ENCODE results near the gene PNPLA7. TPM values are rescaled to one million over a fixed set of nuclear protein-coding genes. Genes with fewer than 3 reads are reported as not detected.
"Not testable (repeated sequence)": the region's sequence is repeated elsewhere in the genome, so short reads cannot be mapped to it uniquely, and the experiment has no call there.

The PNPLA7 gene
- total and polyA plus RNA-seq, 7 donors, result 1.8 to 12.2 (median 8.2) TPM

DNA sequence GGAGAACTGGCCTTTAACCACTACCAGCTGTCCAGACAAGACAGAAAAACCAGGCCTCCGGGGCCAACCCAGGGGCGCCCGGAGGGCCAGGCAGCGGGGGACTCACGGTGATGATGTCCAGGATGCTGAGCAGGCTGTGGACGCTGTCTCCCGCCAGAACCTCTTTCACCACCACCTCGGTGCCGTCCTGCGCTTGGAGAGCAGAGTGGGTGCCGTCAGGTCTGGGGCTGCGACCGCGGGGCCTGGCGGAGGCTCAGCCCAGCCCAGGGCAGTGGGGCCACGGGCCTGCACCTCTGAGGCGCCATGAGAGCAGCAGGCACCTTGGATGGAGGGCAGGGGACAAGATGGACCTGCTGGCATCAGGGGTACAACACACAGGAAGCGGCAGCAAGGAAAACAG, 9.7 kb downstream of the PNPLA7 start:
- 93 to 95% methylated on average over 18 of the region's 18 CpGs for WGBS, 2 donors
- Histone ChIP-seq H3K27me3 (no peaks in the 10 kb centered on the region), H3K27ac (no peak overlapping the region), H3K4me3 (no peak overlapping the region), H3K9me3 (no peaks in the 10 kb centered on the region), H3K4me1 (peaks cover 0 to 1% (median under 1%) of the 10 kb centered on the region in 4 donors), H3K36me3 (peaks cover 0 to 38% (median 0%) of the 10 kb centered on the region in 4 donors)
- intact Hi-C loops (cut with DNase I), result no loop called here
- no peak for DNase-seq
- TF ChIP-seq, protein P1, sequence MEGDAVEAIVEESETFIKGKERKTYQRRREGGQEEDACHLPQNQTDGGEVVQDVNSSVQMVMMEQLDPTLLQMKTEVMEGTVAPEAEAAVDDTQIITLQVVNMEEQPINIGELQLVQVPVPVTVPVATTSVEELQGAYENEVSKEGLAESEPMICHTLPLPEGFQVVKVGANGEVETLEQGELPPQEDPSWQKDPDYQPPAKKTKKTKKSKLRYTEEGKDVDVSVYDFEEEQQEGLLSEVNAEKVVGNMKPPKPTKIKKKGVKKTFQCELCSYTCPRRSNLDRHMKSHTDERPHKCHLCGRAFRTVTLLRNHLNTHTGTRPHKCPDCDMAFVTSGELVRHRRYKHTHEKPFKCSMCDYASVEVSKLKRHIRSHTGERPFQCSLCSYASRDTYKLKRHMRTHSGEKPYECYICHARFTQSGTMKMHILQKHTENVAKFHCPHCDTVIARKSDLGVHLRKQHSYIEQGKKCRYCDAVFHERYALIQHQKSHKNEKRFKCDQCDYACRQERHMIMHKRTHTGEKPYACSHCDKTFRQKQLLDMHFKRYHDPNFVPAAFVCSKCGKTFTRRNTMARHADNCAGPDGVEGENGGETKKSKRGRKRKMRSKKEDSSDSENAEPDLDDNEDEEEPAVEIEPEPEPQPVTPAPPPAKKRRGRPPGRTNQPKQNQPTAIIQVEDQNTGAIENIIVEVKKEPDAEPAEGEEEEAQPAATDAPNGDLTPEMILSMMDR (IDR thresholded peaks at IDR 0.05), result no peak
- TF ChIP-seq EP300 (IDR thresholded peaks at IDR 0.05), result no peak
- TF ChIP-seq POLR2A (IDR thresholded peaks at IDR 0.05), result no peak
- TF ChIP-seq POLR2AphosphoS5 (IDR thresholded peaks at IDR 0.05), result no peak

DNA sequence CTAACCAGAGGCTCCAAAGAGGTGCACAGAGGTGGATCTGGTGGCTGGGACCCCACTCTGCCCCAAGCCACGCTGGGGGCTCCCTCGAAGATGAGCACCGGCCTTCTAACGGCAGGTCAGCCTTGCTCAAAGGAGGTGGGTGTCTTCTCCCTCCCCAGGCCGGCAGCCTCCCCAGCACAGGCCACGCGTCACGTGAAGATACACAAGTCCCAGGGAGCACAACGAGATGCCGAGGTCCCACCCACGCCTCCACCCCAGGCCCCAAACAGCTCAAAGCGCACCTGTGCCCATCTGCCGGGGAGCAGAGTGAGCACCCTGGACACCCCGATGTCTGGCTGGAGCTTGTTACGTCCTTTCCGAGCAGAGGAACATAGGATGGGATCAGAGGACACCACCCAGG, 12.1 kb downstream of the PNPLA7 start:
- Histone ChIP-seq H3K4me1 (peaks cover 0 to 14% (median 11%) of the 10 kb centered on the region in 4 donors), H3K36me3 (peaks cover 0 to 36% (median 0%) of the 10 kb centered on the region in 4 donors), H3K4me3 (no peak overlapping the region), H3K27me3 (no peaks in the 10 kb centered on the region), H3K27ac (no peak overlapping the region), H3K9me3 (no peaks in the 10 kb centered on the region)
- no peak for DNase-seq
- intact Hi-C loops (cut with DNase I), result no loop called here
- WGBS, 2 donors, result 96% methylated on average over 16 of the region's 16 CpGs
- TF ChIP-seq POLR2AphosphoS5 (IDR thresholded peaks at IDR 0.05) (no peak), EP300 (IDR thresholded peaks at IDR 0.05) (no peak), POLR2A (IDR thresholded peaks at IDR 0.05) (no peak)
- TF ChIP-seq, protein P1 (IDR thresholded peaks at IDR 0.05), result no peak

DNA sequence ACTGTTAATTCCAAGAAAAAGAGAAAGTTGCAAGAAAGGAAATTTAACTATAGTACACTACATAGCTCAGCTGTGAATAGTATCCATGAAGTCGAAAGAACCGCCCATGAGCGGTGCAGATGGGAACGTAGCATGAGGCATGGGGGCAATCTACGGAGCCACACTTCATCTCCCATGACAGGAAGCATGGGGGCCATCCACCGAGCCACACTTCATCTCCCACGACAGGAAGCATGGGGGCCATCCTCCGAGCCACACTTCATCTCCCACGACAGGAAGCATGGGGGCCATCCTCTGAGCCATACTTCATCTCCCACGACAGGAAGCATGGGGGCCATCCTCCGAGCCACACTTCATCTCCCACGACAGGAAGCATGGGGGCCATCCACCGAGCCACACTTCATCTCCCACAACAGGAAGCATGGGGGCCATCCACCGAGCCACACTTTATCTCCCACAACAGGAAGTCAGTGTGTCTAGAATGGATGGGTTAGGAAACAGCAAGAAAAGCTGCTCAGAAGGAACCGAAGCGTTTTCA, 13.5 kb downstream of the PNPLA7 start:
- peaks cover 0 to 24% (median 0%) of the 10 kb centered on the region in 4 donors for H3K36me3 ChIP-seq
- 50 to 86% methylated on average over 16 of the region's 16 CpGs for WGBS, 2 donors

DNA sequence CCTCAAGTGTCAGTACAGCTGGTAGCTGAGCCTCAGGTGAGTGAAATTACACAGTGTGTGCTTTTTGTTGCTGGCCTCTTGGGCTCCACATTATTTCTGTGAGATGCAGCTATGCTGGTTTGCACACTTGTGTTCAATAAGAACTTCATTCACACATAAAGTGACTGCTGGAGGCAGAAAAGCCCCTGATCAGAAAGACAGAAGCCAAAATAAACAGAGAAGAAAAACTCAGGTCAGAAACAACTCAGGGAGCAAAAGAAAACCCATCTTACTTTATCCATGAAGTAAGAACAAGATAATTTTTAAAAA, 15.1 kb downstream of the PNPLA7 start:
- DNase-seq, result no peak
- Histone ChIP-seq H3K27ac (peak overlapping the region in 2 of 4 donors; percentile 31 to 35), H3K4me1 (peaks cover 0 to 14% (median 11%) of the 10 kb centered on the region in 4 donors), H3K27me3 (no peaks in the 10 kb centered on the region), H3K4me3 (no peak overlapping the region), H3K9me3 (no peaks in the 10 kb centered on the region), H3K36me3 (peaks cover 0 to 11% (median 0%) of the 10 kb centered on the region in 4 donors)
- intact Hi-C loops (cut with DNase I), result no loop called here
- TF ChIP-seq POLR2AphosphoS5 (IDR thresholded peaks at IDR 0.05), result no peak
- no peak for TF ChIP-seq EP300 (IDR thresholded peaks at IDR 0.05)

More for the DNA sequence above, 13.5 kb downstream of the PNPLA7 start:
- H3K27ac ChIP-seq; H3K27me3 ChIP-seq; H3K4me3 ChIP-seq; DNase-seq; H3K9me3 ChIP-seq; intact Hi-C loops (cut with DNase I): not testable (repeated sequence)
- H3K4me1 ChIP-seq, result peaks cover 0 to 14% (median 11%) of the 10 kb centered on the region in 4 donors

DNA sequence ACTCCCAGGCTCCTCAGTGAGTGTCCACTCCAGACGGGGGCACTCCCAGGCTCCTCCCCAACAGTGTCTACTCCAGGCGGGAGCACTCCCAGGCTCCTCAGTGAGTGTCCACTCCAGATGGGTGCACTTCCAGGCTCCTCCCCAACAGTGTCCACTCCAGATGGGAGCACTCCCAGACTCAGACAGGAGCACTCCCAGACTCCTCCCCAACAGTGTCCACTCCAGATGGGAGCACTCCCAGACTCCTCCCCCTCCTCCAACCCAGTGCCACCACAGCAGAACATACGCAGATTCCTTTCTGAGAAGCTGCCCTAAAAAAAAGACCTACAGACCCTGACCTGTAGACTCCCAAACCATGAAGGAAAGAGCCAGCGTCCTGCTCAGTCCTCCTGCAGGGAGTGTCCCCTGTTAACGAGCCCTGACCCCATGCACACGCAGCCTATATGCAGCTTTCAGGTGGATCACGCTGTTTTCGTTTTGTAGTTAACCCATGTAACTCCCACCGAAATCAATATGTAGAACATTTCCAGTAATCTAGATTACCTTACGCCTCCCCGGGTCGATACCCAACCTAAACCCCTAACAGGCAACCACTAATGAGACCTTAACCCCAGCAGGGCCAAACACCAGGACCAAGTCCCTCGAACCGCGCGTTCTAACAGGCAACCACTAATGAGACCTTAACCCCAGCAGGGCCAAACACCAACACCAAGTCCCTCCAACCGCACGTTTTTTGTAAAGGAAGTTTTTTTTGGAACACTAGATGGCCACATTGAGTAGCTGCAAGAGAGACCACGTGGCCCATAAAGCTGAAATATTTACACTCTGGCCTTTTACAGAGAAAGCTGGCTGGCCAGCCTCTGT, 15.7 kb downstream of the PNPLA7 start:
- peaks cover 0 to 8% (median 0%) of the 10 kb centered on the region in 4 donors for H3K36me3 ChIP-seq
- intact Hi-C loops (cut with DNase I), result no loop called here
- WGBS, 2 donors, result 38 to 43% methylated on average over 19 of the region's 19 CpGs
- no peaks in the 10 kb centered on the region for H3K27me3 ChIP-seq
- DNase-seq, result no peak
- peaks cover 0 to 14% (median 11%) of the 10 kb centered on the region in 4 donors for H3K4me1 ChIP-seq
- H3K9me3 ChIP-seq, result no peaks in the 10 kb centered on the region
- no peak overlapping the region for H3K4me3 ChIP-seq
- no peak overlapping the region for H3K27ac ChIP-seq
- TF ChIP-seq, protein P1 (IDR thresholded peaks at IDR 0.05), result peak; percentile 30 to 71 (median 56)
- peak in 2 of 4 donors; percentile 17 to 29 for TF ChIP-seq POLR2AphosphoS5 (IDR thresholded peaks at IDR 0.05)
- TF ChIP-seq EP300 (IDR thresholded peaks at IDR 0.05), result no peak
- TF ChIP-seq POLR2A (IDR thresholded peaks at IDR 0.05), result no peak

DNA sequence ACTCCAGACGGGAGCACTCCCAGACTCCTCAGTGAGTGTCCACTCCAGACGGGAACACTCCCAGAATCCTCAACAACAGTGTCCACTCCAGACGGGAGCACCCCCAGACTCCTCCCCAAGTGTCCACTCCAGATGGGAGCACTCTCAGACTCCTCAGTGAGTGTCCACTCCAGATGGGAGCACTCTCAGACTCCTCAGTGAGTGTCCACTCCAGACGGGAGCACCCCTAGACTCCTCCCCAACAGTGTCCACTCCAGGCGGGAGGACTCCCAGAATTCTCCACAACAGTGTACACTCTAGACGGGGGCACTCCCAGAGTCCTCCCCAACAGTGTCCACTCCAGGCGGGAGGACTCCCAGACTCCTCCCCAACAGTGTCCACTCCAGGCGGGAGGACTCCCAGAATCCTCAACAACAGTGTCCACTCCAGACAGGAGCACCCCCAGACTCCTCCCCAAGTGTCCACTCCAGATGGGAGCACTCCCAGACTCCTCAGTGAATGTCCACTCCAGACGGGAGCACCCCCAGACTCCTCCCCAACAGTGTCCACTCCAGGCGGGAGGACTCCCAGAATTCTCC, 17.2 kb downstream of the PNPLA7 start:
- H3K27ac ChIP-seq; H3K36me3 ChIP-seq; H3K9me3 ChIP-seq; H3K27me3 ChIP-seq; H3K4me3 ChIP-seq; intact Hi-C loops (cut with DNase I); DNase-seq: not testable (repeated sequence)
- peaks cover 0 to 14% (median 11%) of the 10 kb centered on the region in 4 donors for H3K4me1 ChIP-seq
- WGBS, 2 donors, result 90 to 92% methylated on average over 10 of the region's 10 CpGs
